HepG2 (cell line): ENCODE measurements around the gene POLR3E. TPM values are rescaled to one million over a fixed set of nuclear protein-coding genes. Genes with fewer than 3 reads are reported as not detected.
A peak's percentile ranks its signal among the peaks of the same experiment; 100 is the strongest.

Experiments
- ELF3 ChIP-seq: IDR thresholded peaks from 2 replicates; pipeline ENCODE4 v1.6.1; 2016; ENCODE audit warnings: missing genetic modification reagents, missing compliant biosample characterization
- ESRRA ChIP-seq: sonication (generic); formaldehyde crosslinking; IDR thresholded peaks from 2 replicates; pipeline ENCODE4 v1.5.1; 2020; ENCODE audit warnings: mild to moderate bottlenecking, low read depth, missing genetic modification reagents
- FOXJ3 ChIP-seq: sonication (generic); formaldehyde crosslinking; IDR thresholded peaks from 2 replicates; pipeline ENCODE4 v1.4.0; 2020; ENCODE audit warnings: missing genetic modification reagents, mild to moderate bottlenecking, borderline replicate concordance
- GABPA ChIP-seq, 2 experiments: IDR thresholded peaks; 2 replicates each; pipeline ENCODE4 v1.6.1; 2011 to 2016; ENCODE audit warnings: low read depth in 2 of 2, low read length in 1 of 2, missing biosample characterization in 1 of 2, missing genetic modification characterization in 1 of 2
- GATAD2A ChIP-seq: IDR thresholded peaks from 2 replicates; pipeline ENCODE4 v1.6.1; 2016
- GTF2F1 ChIP-seq: fragments of 150-350 bp; IDR thresholded peaks from 2 replicates; pipeline ENCODE4 v1.6.1; 2014; ENCODE audit warnings: low read length
- HOXA3 ChIP-seq: sonication (generic); formaldehyde crosslinking; IDR thresholded peaks from 2 replicates; pipeline ENCODE4 v1.5.0; 2020; ENCODE audit warnings: missing genetic modification reagents
- HOXA7 ChIP-seq: sonication (generic); formaldehyde crosslinking; IDR thresholded peaks from 2 replicates; pipeline ENCODE4 v1.8.1; 2022; ENCODE audit warnings: mild to moderate bottlenecking, missing genetic modification reagents, moderate library complexity
- KLF9 ChIP-seq: IDR thresholded peaks from 2 replicates; pipeline ENCODE4 v1.6.1; 2016; ENCODE audit warnings: low read depth
- MEF2D ChIP-seq: sonication (generic); formaldehyde crosslinking; IDR thresholded peaks from 2 replicates; pipeline ENCODE4 v1.5.1; 2020; ENCODE audit warnings: mild to moderate bottlenecking, missing genetic modification reagents
- PRDM10 ChIP-seq: sonication (generic); formaldehyde crosslinking; IDR thresholded peaks from 2 replicates; pipeline ENCODE4 v1.4.0; 2020; ENCODE audit warnings: low read depth, missing genetic modification reagents
- ZBTB4 ChIP-seq: sonication (generic); formaldehyde crosslinking; IDR thresholded peaks from 2 replicates; pipeline ENCODE4 v1.4.0; 2020; ENCODE audit warnings: missing genetic modification reagents, mild to moderate bottlenecking, borderline replicate concordance
- ZC3H4 ChIP-seq: sonication (generic); formaldehyde crosslinking; IDR thresholded peaks from 2 replicates; pipeline ENCODE4 v1.4.0; 2020; ENCODE audit warnings: missing genetic modification reagents, borderline replicate concordance
- ZNF276 ChIP-seq: sonication (generic); formaldehyde crosslinking; IDR thresholded peaks from 2 replicates; pipeline ENCODE4 v1.4.0; 2020; ENCODE audit warnings: mild to moderate bottlenecking, low read depth, missing genetic modification reagents
- ZNF280D ChIP-seq: sonication (generic); formaldehyde crosslinking; IDR thresholded peaks from 2 replicates; pipeline ENCODE4 v1.5.1; 2020; ENCODE audit warnings: mild to moderate bottlenecking, missing genetic modification reagents
- ZNF460 ChIP-seq: sonication (generic); formaldehyde crosslinking; IDR thresholded peaks from 2 replicates; pipeline ENCODE4 v1.5.1; 2020; ENCODE audit warnings: missing genetic modification reagents, mild to moderate bottlenecking, borderline replicate concordance
- ZNF567 ChIP-seq: sonication (generic); formaldehyde crosslinking; IDR thresholded peaks from 2 replicates; pipeline ENCODE4 v1.8.1; 2023; ENCODE audit warnings: mild to moderate bottlenecking, missing genetic modification reagents, borderline replicate concordance
- polyA plus RNA-seq, 8 experiments: library from polyadenylated mRNA; depleted of rRNA in 3 of 8; stranded (reverse) in 7 of 8; unstranded in 1 of 8; fragments of >200 nt; fragmentation: Illumina TruSeq in 4 of 8; extraction: Trizol in 4 of 8; gene quantifications; 2 replicates each; pipeline versions ENCODE4 v1.2.1 to v1.2.3, GENCODE V29; 2011 to 2016; ENCODE audit warnings: low read depth in 4 of 8, missing spikeins in 1 of 8, mixed read lengths in 1 of 8; ENCODE audit not compliant: insufficient read depth in 1 of 8
- total RNA-seq, 5 experiments: library from RNA; depleted of rRNA; stranded (reverse); fragments of >200 nt; fragmentation: Illumina TruSeq; extraction: Trizol; gene quantifications; 2 replicates each; pipeline ENCODE4 v1.2.3, GENCODE V29; 2016; ENCODE audit warnings: low read depth in 1 of 5

POLR3E gene
- total and polyA plus RNA-seq, 2 of the 13 experiments (the other 11 are each of a cell fraction or from before 2014, with no cell fraction given) = 135 to 262 TPM

- TF ChIP-seq ZBTB4 (CRISPR knock-in tag) (no peak), HOXA7 (CRISPR knock-in tag) (no peak), ESRRA (CRISPR knock-in tag) (no peak), KLF9 (no peak; the same call in 1 of the 2 replicates), FOXJ3 (no peak), ZNF567 (0 out of 2 replicates have a peak, but pooled peaks have one; percentile 43), GATAD2A (peak; percentile 89), HOXA3 (peak; percentile 76), ZNF460 (CRISPR knock-in tag) (no peak), GTF2F1 (no peak), MEF2D (CRISPR knock-in tag) (0 out of 2 replicates have a peak, but pooled peaks have one; percentile 40), ZC3H4 (CRISPR knock-in tag) (no peak), PRDM10 (CRISPR knock-in tag) (no peak), ELF3 (peak; percentile 76), GABPA (IDR thresholded peaks at IDR 0.05; ENCODE audit: low read depth, low read length) (peak; percentile 29; the same call in 1 of the 2 replicates), GABPA (CRISPR knock-in tag; IDR thresholded peaks at IDR 0.05; ENCODE audit: low read depth) (peak; percentile 94), ZNF276 (CRISPR knock-in tag) (no peak), ZNF280D (CRISPR knock-in tag) (0 out of 2 replicates have a peak, but pooled peaks have one; percentile 11)
Observed at GRCh38 chr16:22369221-22369811, 72.1 kb downstream of the POLR3E start (continued).
